KG1 (cell line): ENCODE measurements around the gene CCDC158.
"Not testable (repeated sequence)": the region's sequence is repeated elsewhere in the genome, so short reads cannot be mapped to it uniquely, and the experiment has no call there.

Experiments
- DNase-seq: peaks from one replicate; lab custom pipeline; 2025; lab: John Stamatoyannopoulos, UW

CCDC158 gene

GRCh38 chr4:76430519-76431388, 9.8 kb upstream of the CCDC158 start:
- DNase-seq = peak; percentile 33

GRCh38 chr4:76429636-76430035, 8.7 kb upstream of the CCDC158 start:
- peak; percentile 38 for DNase-seq

- DNase-seq = no peak
These were observed 5.3 kb upstream of the CCDC158 start for GRCh38 chr4:76426272-76426671.

- not testable (repeated sequence) for DNase-seq
These were observed 2.2 kb upstream of the CCDC158 start for GRCh38 chr4:76423159-76423558.

GRCh38 chr4:76420188-76420761, 666 bp downstream of the CCDC158 start:
- DNase-seq = no peak

GRCh38 chr4:76410636-76411035, 10.3 kb downstream of the CCDC158 start:
- DNase-seq = no peak

GRCh38 chr4:76407440-76408119, 13.4 kb downstream of the CCDC158 start:
- no peak for DNase-seq

GRCh38 chr4:76406081-76406480, 14.9 kb downstream of the CCDC158 start:
- no peak for DNase-seq

DNA sequence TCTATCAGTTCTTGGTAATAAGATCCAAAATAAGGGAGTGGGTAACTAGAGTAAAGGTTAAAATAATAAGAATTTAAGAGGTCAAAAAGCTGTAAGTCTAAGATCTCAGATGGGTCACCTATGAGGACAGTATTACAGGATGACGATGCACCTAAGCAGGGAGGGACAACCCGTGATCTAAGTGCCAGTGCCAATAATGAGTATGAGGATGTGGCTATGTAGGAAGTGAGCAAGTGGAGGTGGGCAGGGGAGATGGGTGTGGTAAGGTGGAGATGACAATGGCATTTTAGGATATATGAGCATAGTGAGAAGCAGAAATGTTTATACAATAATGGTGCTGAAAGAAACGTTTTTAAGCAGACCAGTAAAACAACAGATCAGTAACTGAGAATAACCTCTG, 19.3 kb downstream of the CCDC158 start:
- no peak for DNase-seq

DNA sequence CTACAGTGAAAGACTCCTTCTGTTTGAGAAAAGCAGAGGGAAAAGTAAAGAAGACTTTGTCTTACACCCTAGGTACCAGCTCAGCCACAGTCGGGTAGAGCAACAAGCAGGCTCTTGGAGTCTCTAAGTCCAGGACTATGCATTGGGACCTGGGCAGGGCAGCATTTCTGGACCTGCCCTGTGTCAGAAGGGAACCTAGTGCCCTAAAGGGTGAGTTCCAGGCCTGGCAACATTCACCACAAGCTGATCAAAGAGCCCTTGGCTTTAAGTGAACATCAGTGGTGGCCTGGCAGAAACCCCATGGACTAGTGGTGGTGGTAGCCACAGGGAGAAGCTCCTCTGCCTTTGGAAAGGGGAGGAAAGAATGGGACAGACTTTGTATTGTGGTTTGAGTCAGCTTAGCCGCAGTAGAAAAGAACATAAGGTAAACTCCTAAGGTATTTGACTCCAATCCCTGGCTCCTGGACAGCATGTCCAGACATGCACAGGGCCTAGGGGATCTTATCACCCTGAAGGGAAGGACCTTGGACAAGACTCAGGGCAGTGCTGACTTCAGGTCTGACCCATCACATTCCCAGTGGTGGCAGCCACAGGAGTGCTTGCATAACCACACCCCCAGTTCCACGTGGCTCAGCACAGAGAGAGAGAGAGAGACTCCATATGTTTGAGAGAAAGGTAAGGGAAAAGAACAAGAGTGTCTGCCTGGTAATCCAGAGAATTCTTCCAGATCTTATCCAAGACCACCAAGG, 32.6 kb downstream of the CCDC158 start:
- no peak for DNase-seq

GRCh38 chr4:76386566-76387305, 34.2 kb downstream of the CCDC158 start:
- DNase-seq = no peak

DNA sequence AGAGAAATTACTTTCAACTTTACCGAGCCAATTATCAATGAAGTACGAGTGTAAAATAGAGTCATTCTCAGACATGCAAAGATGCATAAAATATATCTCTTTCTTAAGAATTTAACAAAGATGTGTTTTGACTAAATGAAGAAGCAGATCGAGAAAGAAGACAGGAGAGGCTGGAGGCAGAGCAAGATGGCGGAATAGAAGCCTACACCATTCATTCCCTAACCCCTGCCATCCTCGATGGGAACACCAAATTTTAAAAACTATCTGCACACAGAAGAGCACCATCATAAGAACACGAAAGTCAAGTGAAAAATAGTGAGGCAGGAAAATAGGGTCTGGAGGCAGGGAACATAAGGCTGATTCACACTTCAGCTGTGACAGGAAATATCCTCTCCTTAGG, 35.0 kb downstream of the CCDC158 start:
- no peak for DNase-seq

- DNase-seq = no peak
These were observed 36.9 kb downstream of the CCDC158 start for GRCh38 chr4:76384052-76384451.

GRCh38 chr4:76383001-76383400, 37.9 kb downstream of the CCDC158 start:
- no peak for DNase-seq

DNA sequence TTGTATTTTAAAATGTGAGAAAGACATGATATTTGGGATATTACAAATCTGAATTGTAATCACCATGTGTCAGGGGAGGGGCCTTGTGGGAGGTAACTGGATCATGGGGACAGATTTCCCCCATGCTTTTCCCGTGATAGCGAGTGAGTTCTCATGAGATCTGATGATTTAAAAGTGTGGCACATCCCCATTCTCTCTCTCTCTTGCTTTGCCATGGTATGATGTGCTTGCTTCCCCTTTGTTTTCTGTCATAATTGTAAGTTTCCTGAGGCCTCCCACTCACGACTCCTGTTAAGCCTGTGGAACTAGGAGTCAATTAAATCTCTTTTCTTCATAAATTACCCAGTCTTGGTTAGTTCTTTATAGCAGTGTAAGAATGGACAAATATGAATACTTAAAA, 39.0 kb downstream of the CCDC158 start:
- DNase-seq = no peak

DNA sequence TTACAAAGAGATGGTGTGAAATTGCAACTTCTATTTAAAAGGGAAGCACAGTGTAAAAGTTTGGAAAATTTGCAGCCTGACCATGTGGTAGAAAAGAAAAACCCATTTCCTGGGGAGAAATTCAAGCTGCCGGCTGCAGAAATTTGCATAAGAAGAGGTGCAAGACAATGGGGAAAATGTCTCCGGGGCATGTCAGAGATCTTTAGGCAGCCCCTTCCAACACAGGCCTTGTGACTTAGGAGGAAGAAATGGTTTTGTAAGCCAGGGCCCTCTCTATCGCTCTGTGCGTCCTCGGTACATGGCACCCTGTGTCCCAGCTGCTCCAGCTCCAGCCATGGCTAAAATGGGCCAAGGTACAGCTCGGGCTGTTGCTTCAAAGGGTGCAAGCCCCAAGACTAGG, 40.4 kb downstream of the CCDC158 start:
- no peak for DNase-seq

GRCh38 chr4:76377911-76378310, 43.0 kb downstream of the CCDC158 start:
- no peak for DNase-seq

DNA sequence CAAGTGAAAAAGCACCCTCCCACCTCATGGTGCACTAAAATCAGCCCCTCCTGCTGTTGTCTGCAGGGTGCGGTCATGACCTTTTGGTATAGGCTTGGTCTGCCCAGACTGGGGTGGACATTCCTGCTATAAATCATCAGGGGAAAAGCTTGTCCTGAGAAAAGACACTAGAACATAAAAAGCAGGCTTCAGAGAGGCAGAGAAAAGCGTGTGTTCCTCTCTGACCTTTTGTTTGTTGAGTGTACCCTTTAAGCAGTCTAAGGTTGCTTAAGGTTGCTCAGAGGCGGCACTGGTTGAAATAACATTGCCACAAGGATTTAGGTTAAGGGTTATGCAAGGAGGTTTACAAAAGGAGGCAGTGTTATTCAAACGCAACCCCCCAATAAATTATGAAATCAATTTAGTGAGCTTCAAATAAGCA, 43.5 kb downstream of the CCDC158 start:
- no peak for DNase-seq

DNA sequence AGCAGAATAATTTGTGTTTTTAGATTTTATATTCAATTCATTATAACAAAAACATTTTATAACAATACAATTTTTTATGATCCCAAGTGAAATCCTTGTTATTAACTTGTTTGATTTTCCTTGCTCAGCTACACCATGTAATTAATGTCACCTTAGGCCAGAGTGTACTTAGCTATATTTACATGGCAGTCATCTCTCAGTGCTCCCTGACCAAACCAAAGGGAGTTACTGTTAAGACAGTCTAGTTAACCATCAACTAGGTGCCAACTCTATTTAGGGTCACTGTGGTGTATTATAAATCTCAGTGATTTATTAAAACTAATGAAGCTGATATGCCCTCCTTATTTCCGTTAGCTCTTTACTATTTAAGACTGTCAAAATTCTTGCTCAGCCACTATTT, 44.4 kb downstream of the CCDC158 start:
- DNase-seq = no peak

GRCh38 chr4:76375703-76376102, 45.2 kb downstream of the CCDC158 start:
- no peak for DNase-seq

GRCh38 chr4:76374798-76375197, 46.1 kb downstream of the CCDC158 start:
- peak; percentile 25 for DNase-seq
